ENCODE results near the gene FARSB. TPM values are rescaled to one million over a fixed set of nuclear protein-coding genes. Genes with fewer than 3 reads are reported as not detected.

Gene FARSB
- total RNA-seq, 1 donor from 2014 or later: 15.8 TPM

DNA sequence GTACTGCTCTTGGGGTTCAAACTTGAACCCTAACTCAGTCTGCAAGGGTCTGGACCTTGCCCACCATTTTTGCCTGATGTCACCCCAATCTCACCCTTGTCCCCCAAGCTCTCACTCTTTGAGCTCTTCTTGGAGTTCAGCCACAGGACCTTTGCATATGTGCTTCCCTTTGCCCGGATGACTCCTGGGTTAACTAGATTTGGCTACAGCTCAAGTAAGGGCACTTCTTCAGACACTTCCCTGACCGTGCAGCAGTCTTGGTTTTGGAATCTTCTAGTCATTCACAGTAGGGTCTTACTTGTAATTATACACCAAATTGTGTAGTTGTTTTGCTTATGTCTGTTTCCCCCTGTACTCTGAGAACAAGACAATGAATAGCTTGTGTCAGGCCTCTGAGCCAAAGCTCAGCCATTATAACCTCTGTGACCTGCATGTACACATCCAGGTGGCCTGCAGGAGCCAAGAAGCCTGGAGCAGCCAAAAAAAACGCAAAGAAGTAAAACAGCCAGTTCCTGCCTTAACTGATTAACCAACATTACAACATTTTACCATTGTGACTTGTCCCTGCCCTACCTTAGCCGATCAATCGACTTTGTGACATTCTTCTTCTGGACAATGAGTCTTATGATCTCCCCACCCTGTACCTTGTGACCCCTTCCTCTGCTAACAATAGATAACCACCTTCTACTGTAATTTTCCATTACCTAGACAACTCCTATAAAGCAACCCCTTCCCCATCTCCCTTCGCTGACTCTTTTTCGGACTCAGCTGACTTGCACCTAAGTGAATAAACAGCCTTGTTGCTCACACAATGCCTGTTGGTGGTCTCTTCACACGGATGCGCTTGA is 14.5 kb upstream of the FARSB start:
- intact Hi-C loops (cut with DNase I): no loop called here
- ATAC-seq (ENCODE audit: poor library complexity) (no peak), DNase-seq (no peak)

DNA sequence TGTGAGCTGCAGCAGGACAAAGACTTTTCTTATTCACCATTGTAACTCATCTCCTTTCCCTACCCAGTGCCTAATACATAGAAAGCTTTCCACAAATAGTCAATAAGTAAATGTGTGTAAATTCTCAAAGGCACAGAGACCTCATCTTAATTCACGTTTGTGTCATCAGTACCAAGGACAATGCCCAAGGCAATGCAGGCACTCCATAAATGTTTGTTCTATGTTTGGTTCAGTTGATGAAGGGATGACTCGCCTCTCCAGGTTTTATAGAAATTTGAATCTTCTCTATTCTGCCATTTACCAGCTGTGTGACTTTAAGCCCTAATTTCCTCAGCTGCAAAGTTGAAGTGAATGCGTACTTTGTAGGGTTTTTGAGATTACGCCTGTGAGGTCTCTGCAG is 13.5 kb upstream of the FARSB start:
- intact Hi-C loops (cut with DNase I): no loop called here
- ATAC-seq (ENCODE audit: poor library complexity): no peak
- DNase-seq: no peak

GRCh38 chr2:222668494-222669154 is 12.7 kb upstream of the FARSB start:
- DNase-seq (no peak), ATAC-seq (ENCODE audit: poor library complexity) (no peak)
- intact Hi-C loops (cut with DNase I): no loop called here

GRCh38 chr2:222663479-222663878 is 7.6 kb upstream of the FARSB start:
- peak; percentile 79 for ATAC-seq (ENCODE audit: poor library complexity)
- no peak for DNase-seq
- intact Hi-C loops (cut with DNase I): no loop called here

DNA sequence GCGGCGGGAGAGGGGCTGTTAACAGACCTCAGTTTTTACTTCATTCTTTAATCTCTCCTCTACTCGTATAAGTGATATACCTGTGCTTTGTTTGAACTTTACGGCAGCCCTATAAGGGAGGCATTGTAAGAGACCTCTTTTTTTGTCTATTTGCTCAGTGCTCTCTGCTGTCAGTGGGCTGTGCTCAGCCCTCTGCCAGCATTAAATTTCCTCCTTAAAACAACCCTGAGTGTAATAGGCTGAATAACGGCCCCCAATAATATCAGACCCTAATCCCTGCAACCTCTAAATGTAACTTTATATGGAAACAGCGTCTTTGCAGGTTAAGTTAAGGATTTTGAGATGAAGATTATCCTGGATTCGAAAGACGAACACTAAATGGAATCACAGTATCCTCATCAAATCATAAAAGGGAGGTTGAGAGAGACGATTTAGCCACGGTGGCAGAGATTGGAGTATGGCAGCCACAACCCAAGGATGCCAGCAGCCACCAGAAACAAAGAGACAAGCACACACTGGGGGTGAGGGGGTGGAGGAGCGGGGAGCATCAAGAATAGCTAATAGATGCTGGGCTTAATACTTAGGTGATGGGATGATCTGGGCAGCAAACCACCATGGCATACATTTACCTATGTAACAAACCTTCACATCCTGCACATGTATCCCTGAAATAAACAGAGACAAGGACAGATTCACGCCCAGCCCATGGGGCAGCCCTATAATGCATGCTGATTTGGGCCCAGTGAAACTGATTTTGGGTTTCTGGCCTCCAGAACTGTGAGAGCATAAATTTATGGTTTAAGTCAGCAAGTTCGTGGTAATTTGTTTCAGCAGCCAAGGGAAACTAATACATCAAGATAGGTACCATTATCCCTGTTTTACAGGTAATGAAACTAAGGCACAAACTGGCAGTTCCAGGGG is 894 bp upstream of the FARSB start:
- intact Hi-C loops (cut with DNase I): no loop called here
- peak; percentile 2 for ATAC-seq (ENCODE audit: poor library complexity)
- no peak for DNase-seq

DNA sequence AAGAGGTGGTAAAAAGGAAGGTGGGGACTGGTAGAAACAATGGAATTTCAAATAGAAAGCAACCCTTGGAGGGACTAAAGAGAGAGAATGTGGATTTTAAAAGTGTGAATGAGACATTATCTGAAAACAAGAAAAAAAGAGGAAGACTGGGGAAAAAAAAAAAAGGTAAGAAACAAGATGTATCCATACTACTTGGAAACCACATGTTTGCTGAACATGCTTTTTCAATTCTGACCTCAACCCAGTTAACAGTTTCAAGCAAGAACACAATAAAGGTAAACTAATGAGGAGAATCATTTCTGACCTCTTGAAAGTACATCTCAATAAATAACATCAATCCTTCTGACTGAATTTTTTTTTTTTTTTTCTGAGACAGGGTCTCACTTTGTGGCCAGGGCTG is 2.6 kb downstream of the FARSB start:
- intact Hi-C loops (cut with DNase I): no loop called here
- ATAC-seq (ENCODE audit: poor library complexity): no peak
- no peak for DNase-seq

- DNase-seq (no peak), ATAC-seq (ENCODE audit: poor library complexity) (no peak)
- intact Hi-C loops (cut with DNase I): no loop called here
Measured at GRCh38 chr2:222652491-222653255, 3.2 kb downstream of the FARSB start.

- no peak for ATAC-seq (ENCODE audit: poor library complexity)
- DNase-seq: no peak
- intact Hi-C loops (cut with DNase I): no loop called here
Measured at GRCh38 chr2:222651718-222652418, 4.0 kb downstream of the FARSB start.

DNA sequence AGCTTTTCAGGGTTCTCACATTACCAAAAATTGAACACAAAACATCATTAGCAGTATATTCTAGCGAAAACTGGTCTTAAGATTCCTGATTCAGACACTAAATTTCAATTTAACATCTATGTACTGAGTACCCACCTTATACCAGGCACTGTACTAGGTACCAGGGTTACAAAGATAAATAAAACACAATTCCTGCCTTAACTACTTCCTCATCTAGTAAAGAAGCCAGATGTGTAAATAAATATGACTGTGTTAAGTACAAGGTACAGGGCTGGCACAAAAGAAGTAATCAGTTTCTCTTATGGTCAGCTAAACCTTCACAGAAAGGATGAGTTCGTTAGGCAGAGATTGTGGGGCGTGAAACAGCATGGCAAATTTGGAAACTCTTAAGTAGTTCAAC is 6.1 kb downstream of the FARSB start:
- intact Hi-C loops (cut with DNase I): no loop called here
- DNase-seq: no peak
- ATAC-seq (ENCODE audit: poor library complexity): no peak

DNA sequence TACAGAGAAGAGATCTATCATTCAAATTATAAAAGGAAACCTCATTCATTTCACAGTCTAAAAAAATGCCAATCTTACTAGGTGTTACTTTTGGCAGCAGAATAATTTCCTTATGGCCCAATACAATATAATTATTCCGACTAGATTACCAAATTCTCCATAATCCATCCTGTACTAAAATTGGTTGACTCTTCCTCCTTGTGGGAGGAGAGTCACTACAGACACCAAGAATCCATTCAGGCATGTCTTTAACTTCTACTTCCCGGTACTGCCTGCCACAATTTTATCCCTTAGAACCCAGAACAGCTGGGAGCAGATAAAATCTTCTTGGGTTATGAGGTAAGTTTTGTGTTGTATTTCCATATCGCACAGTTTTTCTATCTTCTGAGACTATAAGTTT is 9.9 kb downstream of the FARSB start:
- intact Hi-C loops (cut with DNase I): no loop called here
- ATAC-seq (ENCODE audit: poor library complexity) (no peak), DNase-seq (no peak)

GRCh38 chr2:222643134-222643533 is 12.8 kb downstream of the FARSB start:
- intact Hi-C loops (cut with DNase I): no loop called here
- ATAC-seq (ENCODE audit: poor library complexity): no peak
- no peak for DNase-seq

DNA sequence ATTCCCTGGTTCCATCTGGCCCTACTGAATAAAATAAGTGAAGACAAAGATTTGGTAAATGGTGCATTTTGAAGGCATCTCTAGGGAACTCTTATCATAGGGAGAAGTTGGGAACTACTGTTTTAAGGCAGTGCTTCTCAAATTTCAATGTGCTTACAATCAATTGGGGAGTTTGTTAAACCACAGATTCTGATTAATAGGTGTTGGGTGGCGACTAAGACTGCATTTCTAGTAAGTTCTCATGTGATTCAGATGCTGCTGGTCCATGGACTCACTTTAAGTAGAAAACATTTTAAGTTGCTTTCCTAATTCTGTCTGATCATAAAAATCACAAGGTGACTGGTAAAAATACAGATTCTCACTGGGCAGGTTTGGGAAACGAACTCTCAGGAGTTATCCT is 14.6 kb downstream of the FARSB start:
- ATAC-seq (ENCODE audit: poor library complexity) (no peak), DNase-seq (no peak)
- intact Hi-C loops (cut with DNase I): no loop called here

DNA sequence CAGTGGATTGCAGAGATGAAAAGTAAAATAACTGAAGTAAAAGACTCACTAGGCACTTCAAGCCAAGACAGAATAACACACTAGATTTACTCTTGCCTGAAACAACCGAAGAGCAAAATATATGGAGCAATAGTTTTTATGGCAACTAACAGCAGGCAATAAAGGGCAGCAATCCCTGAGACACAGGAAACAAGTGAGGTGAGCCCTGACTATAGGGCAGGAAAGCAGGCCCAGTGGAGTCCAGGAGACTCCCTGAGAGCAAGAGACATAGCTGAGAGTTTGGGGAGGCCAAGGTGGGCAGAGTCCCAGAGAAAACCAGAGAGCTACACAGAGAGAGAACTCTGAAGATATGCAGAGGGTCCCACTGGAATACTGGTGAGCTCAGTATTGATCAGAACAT is 18.8 kb downstream of the FARSB start:
- intact Hi-C loops (cut with DNase I): no loop called here
- no peak for DNase-seq
- no peak for ATAC-seq (ENCODE audit: poor library complexity)

DNA sequence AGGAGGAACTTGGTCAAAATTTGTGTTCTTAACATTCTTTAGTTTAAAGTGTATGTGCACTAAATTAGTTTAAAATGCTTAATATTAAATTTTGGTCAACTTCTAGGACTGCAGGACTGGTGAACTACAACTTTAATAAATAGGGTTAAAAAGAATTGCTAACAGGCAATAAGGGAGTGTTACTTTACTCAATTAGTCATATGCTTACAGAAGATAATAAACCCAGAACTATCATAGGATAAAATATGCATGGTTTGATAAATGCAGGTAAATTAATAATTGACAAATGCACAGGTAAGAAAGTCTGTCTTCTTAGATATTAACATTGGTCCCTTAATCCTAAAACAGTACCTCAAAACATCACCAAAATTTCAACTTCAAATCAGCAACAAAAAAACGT is 20.6 kb downstream of the FARSB start:
- no peak for ATAC-seq (ENCODE audit: poor library complexity)
- intact Hi-C loops (cut with DNase I): no loop called here

DNA sequence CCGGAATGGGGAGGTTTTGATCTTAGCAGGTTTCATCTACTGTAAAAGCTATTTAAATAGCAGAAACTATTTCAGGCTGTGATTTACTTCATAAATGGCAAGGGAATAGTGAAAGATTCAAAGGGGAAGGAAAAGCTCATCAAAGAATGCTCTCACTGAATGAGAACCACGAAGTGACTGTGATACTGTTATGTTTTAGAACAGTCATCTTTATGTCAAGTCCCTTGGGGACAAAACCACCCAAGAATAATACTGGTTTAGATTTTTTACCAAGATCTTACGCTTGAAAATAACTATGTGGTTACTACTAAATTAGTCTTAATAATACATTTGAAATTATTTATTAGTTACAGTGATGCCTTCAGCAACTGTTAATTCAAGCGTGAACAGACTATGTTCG is 28.1 kb downstream of the FARSB start:
- DNase-seq (no peak), ATAC-seq (ENCODE audit: poor library complexity) (no peak)
- intact Hi-C loops (cut with DNase I): no loop called here

More for the DNA sequence above, 20.6 kb downstream of the FARSB start:
- no peak for DNase-seq

DNA sequence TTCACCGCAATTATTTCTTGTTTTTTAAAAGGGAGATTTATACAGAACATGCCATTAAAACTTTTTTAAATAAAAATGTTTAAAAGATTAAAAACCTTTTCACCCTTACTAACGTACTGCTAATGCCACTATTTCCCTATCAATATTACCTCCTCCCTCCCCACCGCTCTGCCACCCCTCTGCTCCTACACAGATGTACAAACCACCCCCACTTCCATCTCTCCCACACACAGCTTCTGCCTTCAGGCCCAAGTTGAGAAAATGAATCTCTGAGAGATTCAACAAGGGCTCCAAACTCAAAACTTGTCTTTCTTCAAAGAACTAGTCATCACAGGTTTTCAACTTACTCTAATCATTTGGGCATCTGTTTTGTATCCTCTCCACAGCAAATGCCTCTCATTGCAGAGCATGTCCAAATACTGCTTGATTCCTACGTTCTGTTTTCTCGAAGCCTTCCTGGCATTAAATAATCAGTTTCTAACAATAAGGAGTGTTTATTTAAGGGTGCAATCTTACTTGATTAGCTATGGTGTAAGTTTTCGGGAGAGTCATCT is 32.1 kb downstream of the FARSB start:
- no peak for ATAC-seq (ENCODE audit: poor library complexity)
- no peak for DNase-seq
- intact Hi-C loops (cut with DNase I): no loop called here

- ATAC-seq (ENCODE audit: poor library complexity): no peak
- intact Hi-C loops (cut with DNase I): no loop called here
- no peak for DNase-seq
Measured at GRCh38 chr2:222622910-222623309, 33.0 kb downstream of the FARSB start.

- no peak for DNase-seq
Measured at GRCh38 chr2:222621893-222622292, 34.0 kb downstream of the FARSB start.

More at GRCh38 chr2:222621893-222622292, 34.0 kb downstream of the FARSB start:
- intact Hi-C loops (cut with DNase I): no loop called here
- ATAC-seq (ENCODE audit: poor library complexity): peak; percentile 89
